Heart left ventricle (tissue), 13 donors: Measurements from ENCODE around the gene LMO3.

ENCODE experiments used
- CTCF ChIP-seq, 12 donors: fragments of 200-600 bp; sonication (generic) in 4 of 12; IDR thresholded peaks; one replicate each; pipeline versions ENCODE4 v1.5.0 to v1.8.0; 2018 to 2022; ENCODE audit warnings: antibody characterized with exemption in 12 of 12, mild to moderate bottlenecking in 5 of 12
- POLR2A ChIP-seq, 2 donors: fragments of 450-650 bp; IDR thresholded peaks; one replicate each; pipeline ENCODE4 v1.6.1; 2017; ENCODE audit warnings: antibody characterized with exemption in 2 of 2, mild to moderate bottlenecking in 2 of 2, moderate library complexity in 2 of 2
- donor health status: ischemic (EF 13 %, LVEDD 7.1; RV severe dilation, severe dysfunction).
- donor health status: DM: no; HTN: yes; CAD: no.
- donor health status: DM: no; HTN: no; CAD: no.
- donor health status: ischemic (EF 25% LVEDD 6.9; RV normal size, moderate dysfunction).
- donor health status: ischemic (EF 25% LVEDD 5.7; RV mildly dilated, moderate dysfunction).
- donor health status: ischemic (EF 35%, LVEDD 5.7; RV mildly dilated, moderate dysfunction).
- donor health status: nonischemic (EF 11% LVEDD 7.7; RV severe dilation, severe dysfunction).
- donor health status: DM: yes; HTN: yes; CAD: no.
- donor health status: PGD.
- donor health status: ischemic (EF 29% LVEDD 5.4; RV normal size, mild dysfunction).
- donor health status: nonischemic (EF 23%, LVEDD 6.1; RV moderate dilation, normal function).

GRCh38 chr12:16545836-16546235, 60.1 kb downstream of the LMO3 start:
- TF ChIP-seq POLR2A (IDR thresholded peaks at IDR 0.05) (no peak), CTCF (IDR thresholded peaks at IDR 0.05) (no peak)
